GM21515 (cell line): ENCODE data around the gene AATK.
"Not testable (repeated sequence)": the region's sequence is repeated elsewhere in the genome, so short reads cannot be mapped to it uniquely, and the experiment has no call there.

Experiments
- ATAC-seq: cut with Tn5 transposase; IDR thresholded peaks from one replicate; pipeline ENCODE4 v1.9.1; 2021; ENCODE audit not compliant: unreplicated experiment

AATK gene

GRCh38 chr17:81163703-81164370, 2.2 kb downstream of the AATK start:
- no peak for ATAC-seq

GRCh38 chr17:81163051-81163695, 2.8 kb downstream of the AATK start:
- ATAC-seq = no peak

DNA sequence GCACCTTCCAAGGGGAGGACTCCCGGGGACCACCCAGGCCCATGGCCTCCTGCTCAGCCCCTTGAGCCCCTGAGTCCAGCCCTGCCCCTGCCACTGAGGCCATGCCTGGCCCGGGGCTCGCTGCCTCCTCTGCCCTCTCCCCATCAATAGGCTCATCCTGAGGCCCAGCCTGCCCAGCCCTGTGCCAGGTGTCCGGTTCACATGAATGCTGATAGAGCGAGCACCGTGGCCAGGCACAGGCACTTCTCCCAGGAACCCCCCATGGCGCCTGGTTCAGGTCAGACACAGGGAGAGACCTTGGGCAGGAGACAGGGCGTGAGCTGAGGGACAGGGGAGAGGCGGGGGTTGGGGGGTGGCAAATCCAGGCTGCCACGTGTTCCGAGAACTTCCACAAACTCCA, 3.5 kb downstream of the AATK start:
- ATAC-seq = no peak

GRCh38 chr17:81161972-81162371, 4.0 kb downstream of the AATK start:
- ATAC-seq = no peak

GRCh38 chr17:81161536-81161935, 4.5 kb downstream of the AATK start:
- ATAC-seq = no peak

- ATAC-seq = no peak
Measured at GRCh38 chr17:81160747-81161453, 5.1 kb downstream of the AATK start.

GRCh38 chr17:81160306-81160705, 5.7 kb downstream of the AATK start:
- ATAC-seq = no peak

- ATAC-seq = no peak
Measured at GRCh38 chr17:81159611-81160265, 6.3 kb downstream of the AATK start.

- no peak for ATAC-seq
Measured at GRCh38 chr17:81158688-81159590, 7.1 kb downstream of the AATK start.

DNA sequence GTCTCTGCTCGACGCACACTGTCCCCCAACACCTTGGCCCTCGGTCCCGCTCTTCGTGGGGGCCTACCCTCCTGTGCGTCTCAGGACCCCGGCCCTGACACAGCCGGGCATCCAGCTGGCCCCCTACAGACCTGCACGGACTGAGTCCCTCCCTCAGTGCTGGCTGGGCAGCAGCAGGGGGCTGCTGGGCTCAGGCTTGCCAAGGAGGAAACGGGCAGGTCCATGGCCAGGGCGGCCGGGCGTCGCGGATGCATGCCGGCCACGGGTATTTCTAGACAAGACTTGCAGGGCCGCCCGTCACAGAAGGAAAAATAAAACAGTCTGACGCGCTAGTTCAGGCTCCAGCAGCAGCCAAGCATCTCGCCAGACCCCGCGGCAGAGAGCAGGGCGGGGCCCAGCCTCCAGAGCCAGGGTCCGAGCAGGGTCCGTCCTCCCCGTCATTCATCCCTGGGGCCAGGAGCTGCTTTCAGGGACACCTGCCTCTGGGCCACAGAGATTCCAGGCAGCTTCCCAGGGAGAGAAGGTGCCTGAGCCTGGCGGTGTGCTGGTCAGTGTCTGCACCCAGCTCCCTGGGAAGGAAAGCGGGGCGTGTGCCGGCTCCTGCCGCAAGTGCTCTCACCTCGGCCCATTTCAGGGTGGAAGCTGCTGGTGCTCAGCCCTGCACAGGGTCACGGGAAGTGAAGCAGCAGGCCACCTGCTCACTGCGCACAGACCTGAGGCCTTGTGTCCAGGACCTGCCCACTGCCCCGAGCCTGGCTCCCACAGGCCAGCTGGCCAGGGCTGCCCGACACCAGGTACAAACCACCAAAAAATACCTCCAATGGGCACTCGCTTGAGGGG, 8.0 kb downstream of the AATK start:
- ATAC-seq = no peak

DNA sequence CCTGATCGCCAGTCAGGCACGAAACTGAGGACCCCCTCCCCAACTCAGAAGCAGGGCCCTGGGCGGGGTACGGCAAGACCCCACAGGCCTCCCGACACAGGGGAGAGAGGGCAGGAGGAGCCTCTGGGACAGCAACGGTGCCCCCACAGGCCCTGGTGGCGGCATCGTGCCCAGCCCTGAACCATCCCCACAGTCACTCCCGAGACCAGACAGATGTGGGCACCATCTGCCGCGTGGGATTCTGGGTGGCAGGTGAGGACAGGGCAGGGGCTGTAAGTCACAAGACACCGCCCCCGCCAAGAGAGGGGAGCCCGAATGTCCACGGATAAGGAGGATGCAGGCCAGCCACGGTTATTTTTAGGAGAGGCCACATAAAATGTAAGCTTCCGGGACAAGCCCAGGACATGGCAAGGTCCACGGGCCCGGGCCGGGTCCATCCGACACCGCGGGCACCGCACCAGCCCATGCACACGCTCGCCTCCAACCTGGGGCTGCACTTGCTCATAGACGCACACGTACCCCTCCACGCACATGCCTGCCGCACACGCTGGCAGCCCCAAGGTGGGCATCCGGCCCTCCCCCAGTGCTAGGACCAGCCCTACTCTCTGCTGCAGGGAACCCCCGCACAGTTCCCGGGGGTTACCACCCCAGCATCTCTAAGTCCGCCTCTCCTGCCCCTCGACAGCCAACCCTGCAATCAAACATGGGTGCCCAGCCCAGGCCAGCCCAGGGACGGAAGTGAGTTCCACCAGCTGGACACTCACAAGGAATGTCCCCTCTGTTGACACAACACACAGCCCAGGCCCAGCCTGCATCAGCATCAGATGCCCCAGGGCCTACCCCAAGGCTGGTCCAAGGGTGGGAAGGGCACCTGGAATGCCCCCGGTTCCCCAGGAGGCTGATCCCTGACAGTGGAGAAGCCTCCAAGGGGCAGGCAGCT, 8.9 kb downstream of the AATK start:
- ATAC-seq = no peak

- no peak for ATAC-seq
Measured at GRCh38 chr17:81154961-81155360, 11.1 kb downstream of the AATK start.

GRCh38 chr17:81154016-81154415, 12.0 kb downstream of the AATK start:
- not testable (repeated sequence) for ATAC-seq

GRCh38 chr17:81153340-81153803, 12.6 kb downstream of the AATK start:
- no peak for ATAC-seq

- no peak for ATAC-seq
Measured at GRCh38 chr17:81152288-81152828, 13.7 kb downstream of the AATK start.

DNA sequence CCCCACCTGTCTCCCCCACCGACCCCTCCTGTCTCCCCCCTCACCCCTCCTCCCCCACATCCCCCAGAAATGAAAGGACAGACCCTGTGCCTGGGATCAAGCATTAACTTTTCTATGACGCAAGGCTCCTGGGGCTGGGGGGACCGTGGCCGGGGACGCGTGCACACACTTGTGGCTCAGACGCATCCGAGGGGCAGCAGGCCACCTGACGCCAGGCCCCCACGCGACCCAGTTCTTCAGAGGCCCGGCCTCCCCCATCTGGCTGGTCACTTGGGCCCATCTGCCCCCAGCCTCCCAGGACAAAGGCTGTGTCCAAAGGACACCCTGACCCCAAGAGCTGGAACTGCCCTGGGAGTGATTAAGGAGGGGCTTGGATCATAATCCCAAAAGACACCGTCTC, 14.7 kb downstream of the AATK start:
- no peak for ATAC-seq

GRCh38 chr17:81150377-81151077, 15.5 kb downstream of the AATK start:
- no peak for ATAC-seq
